HL-60 (cell line): ENCODE data around the gene MTCL1.

ENCODE experiments used
- DNase-seq, 2 experiments: peaks; one replicate each; pipeline ENCODE4 v3.0.0-alpha.2; 2010 to 2020; ENCODE audit warnings: low read depth in 1 of 2, low spot score in 1 of 2
- H3K27ac ChIP-seq: fragments of 250-450 bp; sonication (Bioruptor Pico); replicated peaks from 2 replicates; pipeline ENCODE4 v1.5.1; 2020; ENCODE audit warnings: mild to moderate bottlenecking, moderate library complexity
- H3K27me3 ChIP-seq: fragments of 250-450 bp; sonication (Bioruptor Pico); 2 replicates; pipeline ENCODE4 v1.5.1; 2021; ENCODE audit warnings: mild to moderate bottlenecking, moderate library complexity; ENCODE audit not compliant: insufficient read depth, poor library complexity, severe bottlenecking
- H3K4me3 ChIP-seq: replicated peaks from 2 replicates; pipeline ENCODE4 v1.5.1; 2011; ENCODE audit warnings: mild to moderate bottlenecking, control low read depth, low read length; ENCODE audit not compliant: insufficient read depth
- GABPA ChIP-seq: IDR thresholded peaks from 2 replicates; pipeline ENCODE4 v1.6.1; 2012; ENCODE audit warnings: low read depth
- POLR2AphosphoS5 ChIP-seq: IDR thresholded peaks from 2 replicates; pipeline ENCODE4 v1.6.1; 2012; ENCODE audit warnings: low read depth
- SPI1 ChIP-seq: IDR thresholded peaks from 2 replicates; pipeline ENCODE4 v1.6.1; 2012; ENCODE audit warnings: low read depth, mild to moderate bottlenecking, borderline replicate concordance
- TF ChIP-seq, protein P1 (sequence below): IDR thresholded peaks from one replicate; pipeline ENCODE4 v1.5.1; 2011; ENCODE audit warnings: low read length, control low read depth, inconsistent platforms; ENCODE audit not compliant: insufficient read depth
- TF ChIP-seq, protein P2 (sequence below): IDR thresholded peaks from 2 replicates; pipeline ENCODE4 v1.6.1; 2012; ENCODE audit warnings: low read depth; ENCODE audit not compliant: insufficient replicate concordance

The MTCL1 gene

DNA sequence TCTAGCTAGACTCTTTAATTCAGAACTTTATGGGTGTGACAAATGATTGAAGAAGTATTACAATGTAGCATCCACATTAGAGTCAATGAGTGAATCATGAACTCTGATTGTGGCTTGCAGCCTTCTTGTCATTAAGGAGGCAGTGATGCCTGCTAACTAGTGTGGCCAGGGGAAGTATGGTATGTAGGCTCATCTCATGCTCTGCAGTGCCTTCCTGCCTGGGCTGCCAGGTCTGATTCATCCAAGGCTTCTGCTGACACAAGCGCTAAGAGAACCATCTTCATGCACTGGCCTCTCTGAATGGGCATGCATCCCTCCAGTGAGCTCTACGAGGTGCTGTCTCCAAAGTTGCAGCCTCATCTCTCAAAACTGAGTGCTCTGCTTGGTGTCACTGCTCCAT lies 144.3 kb downstream of the MTCL1 start:
- DNase-seq, result no peak
- Histone ChIP-seq H3K27ac (no peak overlapping the region), H3K27me3 (peaks cover 3% of the 10 kb centered on the region), H3K4me3 (no peak overlapping the region)
- TF ChIP-seq GABPA (no peak), POLR2AphosphoS5 (no peak), SPI1 (no peak)
- TF ChIP-seq, protein P1, sequence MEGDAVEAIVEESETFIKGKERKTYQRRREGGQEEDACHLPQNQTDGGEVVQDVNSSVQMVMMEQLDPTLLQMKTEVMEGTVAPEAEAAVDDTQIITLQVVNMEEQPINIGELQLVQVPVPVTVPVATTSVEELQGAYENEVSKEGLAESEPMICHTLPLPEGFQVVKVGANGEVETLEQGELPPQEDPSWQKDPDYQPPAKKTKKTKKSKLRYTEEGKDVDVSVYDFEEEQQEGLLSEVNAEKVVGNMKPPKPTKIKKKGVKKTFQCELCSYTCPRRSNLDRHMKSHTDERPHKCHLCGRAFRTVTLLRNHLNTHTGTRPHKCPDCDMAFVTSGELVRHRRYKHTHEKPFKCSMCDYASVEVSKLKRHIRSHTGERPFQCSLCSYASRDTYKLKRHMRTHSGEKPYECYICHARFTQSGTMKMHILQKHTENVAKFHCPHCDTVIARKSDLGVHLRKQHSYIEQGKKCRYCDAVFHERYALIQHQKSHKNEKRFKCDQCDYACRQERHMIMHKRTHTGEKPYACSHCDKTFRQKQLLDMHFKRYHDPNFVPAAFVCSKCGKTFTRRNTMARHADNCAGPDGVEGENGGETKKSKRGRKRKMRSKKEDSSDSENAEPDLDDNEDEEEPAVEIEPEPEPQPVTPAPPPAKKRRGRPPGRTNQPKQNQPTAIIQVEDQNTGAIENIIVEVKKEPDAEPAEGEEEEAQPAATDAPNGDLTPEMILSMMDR, result no peak
- TF ChIP-seq, protein P2, sequence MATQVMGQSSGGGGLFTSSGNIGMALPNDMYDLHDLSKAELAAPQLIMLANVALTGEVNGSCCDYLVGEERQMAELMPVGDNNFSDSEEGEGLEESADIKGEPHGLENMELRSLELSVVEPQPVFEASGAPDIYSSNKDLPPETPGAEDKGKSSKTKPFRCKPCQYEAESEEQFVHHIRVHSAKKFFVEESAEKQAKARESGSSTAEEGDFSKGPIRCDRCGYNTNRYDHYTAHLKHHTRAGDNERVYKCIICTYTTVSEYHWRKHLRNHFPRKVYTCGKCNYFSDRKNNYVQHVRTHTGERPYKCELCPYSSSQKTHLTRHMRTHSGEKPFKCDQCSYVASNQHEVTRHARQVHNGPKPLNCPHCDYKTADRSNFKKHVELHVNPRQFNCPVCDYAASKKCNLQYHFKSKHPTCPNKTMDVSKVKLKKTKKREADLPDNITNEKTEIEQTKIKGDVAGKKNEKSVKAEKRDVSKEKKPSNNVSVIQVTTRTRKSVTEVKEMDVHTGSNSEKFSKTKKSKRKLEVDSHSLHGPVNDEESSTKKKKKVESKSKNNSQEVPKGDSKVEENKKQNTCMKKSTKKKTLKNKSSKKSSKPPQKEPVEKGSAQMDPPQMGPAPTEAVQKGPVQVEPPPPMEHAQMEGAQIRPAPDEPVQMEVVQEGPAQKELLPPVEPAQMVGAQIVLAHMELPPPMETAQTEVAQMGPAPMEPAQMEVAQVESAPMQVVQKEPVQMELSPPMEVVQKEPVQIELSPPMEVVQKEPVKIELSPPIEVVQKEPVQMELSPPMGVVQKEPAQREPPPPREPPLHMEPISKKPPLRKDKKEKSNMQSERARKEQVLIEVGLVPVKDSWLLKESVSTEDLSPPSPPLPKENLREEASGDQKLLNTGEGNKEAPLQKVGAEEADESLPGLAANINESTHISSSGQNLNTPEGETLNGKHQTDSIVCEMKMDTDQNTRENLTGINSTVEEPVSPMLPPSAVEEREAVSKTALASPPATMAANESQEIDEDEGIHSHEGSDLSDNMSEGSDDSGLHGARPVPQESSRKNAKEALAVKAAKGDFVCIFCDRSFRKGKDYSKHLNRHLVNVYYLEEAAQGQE, result no peak

DNA sequence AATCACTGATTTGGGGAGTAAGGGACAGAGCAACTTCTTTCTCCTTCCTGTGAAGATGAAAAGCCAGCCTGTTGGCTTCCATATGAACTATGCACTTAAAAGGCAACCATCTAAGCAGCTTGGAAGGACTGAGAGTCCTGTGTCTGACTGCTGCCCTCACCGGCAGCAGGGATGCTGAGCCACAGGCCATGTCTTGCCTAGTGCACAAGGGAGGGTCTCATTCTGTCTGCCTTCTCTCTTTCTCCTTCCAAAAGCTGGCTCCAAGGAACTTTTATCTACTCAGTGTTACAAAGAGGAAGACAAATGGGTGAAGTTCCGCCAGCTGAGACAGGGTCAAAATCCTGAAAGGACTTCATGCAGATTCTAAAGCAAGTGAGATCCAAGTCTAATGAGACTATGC lies 146.3 kb downstream of the MTCL1 start:
- Histone ChIP-seq H3K4me3 (no peak overlapping the region), H3K27ac (no peak overlapping the region), H3K27me3 (peaks cover 3% of the 10 kb centered on the region)
- DNase-seq, result no peak
- no peak for TF ChIP-seq GABPA
- TF ChIP-seq, protein P1, result no peak
- no peak for TF ChIP-seq SPI1
- TF ChIP-seq POLR2AphosphoS5, result no peak
- TF ChIP-seq, protein P2, result no peak

DNA sequence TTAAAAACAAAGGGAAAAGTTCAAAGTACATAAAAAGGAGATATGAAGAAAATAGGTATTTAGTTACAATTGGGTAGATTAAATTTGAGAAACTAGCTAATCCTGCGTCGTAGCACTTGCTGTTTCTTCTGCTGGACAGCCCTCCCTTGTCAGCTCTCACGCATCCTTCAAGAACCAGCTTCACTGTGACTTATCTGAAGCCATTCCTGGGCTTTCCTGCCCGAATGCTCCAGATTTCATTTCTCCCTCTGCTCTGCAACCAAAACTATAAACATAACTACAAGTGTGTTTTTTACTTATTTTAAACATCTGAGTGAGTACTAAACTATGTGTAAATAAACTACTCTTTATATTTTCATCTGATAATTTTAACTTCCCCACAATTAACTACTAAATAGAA lies 149.2 kb downstream of the MTCL1 start:
- Histone ChIP-seq H3K4me3 (no peak overlapping the region), H3K27ac (no peak overlapping the region), H3K27me3 (no peaks in the 10 kb centered on the region)
- no peak for DNase-seq
- TF ChIP-seq SPI1, result no peak
- TF ChIP-seq GABPA, result no peak
- TF ChIP-seq, protein P1, result no peak
- no peak for TF ChIP-seq POLR2AphosphoS5
- TF ChIP-seq, protein P2, result no peak
